Measurements from ENCODE around the gene CCDC142. TPM values are rescaled to one million over a fixed set of nuclear protein-coding genes. Genes with fewer than 3 reads are reported as not detected.

CCDC142 gene
- polyA plus RNA-seq, 1 of the 3 experiments (the other 2 are of a cell fraction): 8.7 TPM

DNA sequence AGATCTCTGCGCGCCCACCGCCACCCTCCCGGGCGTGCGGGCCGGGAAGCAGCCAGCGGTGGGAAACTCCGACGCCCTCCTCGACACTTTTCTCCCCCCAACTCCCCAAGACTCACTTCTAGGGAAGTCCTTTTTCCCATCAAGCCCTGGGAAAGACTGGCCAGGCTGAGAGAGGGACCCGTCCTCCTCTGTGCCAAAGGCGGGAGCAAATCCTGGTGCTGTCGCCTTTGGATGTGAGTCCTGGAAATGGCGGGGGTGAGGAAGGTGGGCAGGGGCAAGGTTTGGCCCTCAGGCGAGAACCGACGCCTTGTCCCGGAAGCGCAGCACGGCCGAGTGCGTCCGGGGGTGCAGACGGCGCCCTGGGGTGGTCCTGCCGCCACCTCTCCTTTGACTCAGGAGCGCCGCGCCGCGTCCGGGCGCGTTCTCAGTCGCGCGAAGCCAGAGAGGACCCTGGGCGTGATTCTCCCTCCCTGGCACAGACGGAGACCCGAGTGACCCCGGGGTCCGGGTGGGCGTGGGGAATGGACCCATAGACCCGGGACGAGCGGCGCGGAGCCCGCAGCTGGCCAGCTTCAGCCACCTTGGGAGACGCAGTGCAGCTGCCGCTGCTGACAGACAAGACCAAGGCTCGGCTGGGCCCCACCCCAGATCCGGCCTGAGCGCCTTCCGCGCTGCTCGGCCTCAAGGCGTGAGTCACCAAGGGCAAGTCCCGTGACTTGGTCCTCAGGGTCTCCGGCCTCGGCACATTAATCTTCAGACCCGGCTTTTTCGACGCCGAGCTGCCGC is 20.1 kb upstream of the CCDC142 start:
- no peak overlapping the region for H3K4me3 ChIP-seq (ENCODE audit: low read depth in 2 of 2, low read length in 1 of 2)
- H3F3A ChIP-seq (replicated peaks; ENCODE audit: insufficient read depth): peaks cover 11% of the 10 kb centered on the region
- POLR2A ChIA-PET: no interaction called here
- no peak overlapping the region; a peak in 1 of 4 replicates for H3K27ac ChIP-seq (ENCODE audit: low read depth in 2 of 2, low read length in 1 of 2)
- H3K79me2 ChIP-seq (ENCODE audit: insufficient read depth): peaks cover 17% of the 10 kb centered on the region; the same call in 1 of the 2 replicates
- WGBS (ENCODE audit: low lambda C conversion rate): 91% methylated on average over 47 of the region's 67 CpGs
- no peak overlapping the region for H3K9ac ChIP-seq
- no peak overlapping the region for H3K4me2 ChIP-seq
- no peaks in the 10 kb centered on the region for H4K20me1 ChIP-seq (ENCODE audit: insufficient read depth)
- TF ChIP-seq RAD21 (IDR thresholded peaks at IDR 0.05; ENCODE audit: low read length): no peak
- TF ChIP-seq CHD2 (IDR thresholded peaks at IDR 0.05; ENCODE audit: low read length, partially characterized antibody): no peak
- TF ChIP-seq POLR2AphosphoS5 (IDR thresholded peaks at IDR 0.05; ENCODE audit: low read depth, low read length): no peak
- TF ChIP-seq MEF2A (IDR thresholded peaks at IDR 0.05; ENCODE audit: borderline replicate concordance, low read depth): no peak
- TF ChIP-seq, protein P1, sequence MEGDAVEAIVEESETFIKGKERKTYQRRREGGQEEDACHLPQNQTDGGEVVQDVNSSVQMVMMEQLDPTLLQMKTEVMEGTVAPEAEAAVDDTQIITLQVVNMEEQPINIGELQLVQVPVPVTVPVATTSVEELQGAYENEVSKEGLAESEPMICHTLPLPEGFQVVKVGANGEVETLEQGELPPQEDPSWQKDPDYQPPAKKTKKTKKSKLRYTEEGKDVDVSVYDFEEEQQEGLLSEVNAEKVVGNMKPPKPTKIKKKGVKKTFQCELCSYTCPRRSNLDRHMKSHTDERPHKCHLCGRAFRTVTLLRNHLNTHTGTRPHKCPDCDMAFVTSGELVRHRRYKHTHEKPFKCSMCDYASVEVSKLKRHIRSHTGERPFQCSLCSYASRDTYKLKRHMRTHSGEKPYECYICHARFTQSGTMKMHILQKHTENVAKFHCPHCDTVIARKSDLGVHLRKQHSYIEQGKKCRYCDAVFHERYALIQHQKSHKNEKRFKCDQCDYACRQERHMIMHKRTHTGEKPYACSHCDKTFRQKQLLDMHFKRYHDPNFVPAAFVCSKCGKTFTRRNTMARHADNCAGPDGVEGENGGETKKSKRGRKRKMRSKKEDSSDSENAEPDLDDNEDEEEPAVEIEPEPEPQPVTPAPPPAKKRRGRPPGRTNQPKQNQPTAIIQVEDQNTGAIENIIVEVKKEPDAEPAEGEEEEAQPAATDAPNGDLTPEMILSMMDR (IDR thresholded peaks at IDR 0.05): no peak
- no peak for TF ChIP-seq TAF1 (IDR thresholded peaks at IDR 0.05; ENCODE audit: borderline replicate concordance, low read depth, low read length)
- TF ChIP-seq MXI1 (IDR thresholded peaks at IDR 0.05; ENCODE audit: low read depth, low read length): no peak
- no peak for TF ChIP-seq SIN3A (IDR thresholded peaks at IDR 0.05; ENCODE audit: borderline replicate concordance, low read depth, low read length)
- TF ChIP-seq EZH2phosphoT487 (IDR thresholded peaks at IDR 0.05; ENCODE audit: borderline replicate concordance, low read depth): no peak
- TF ChIP-seq, protein P2, sequence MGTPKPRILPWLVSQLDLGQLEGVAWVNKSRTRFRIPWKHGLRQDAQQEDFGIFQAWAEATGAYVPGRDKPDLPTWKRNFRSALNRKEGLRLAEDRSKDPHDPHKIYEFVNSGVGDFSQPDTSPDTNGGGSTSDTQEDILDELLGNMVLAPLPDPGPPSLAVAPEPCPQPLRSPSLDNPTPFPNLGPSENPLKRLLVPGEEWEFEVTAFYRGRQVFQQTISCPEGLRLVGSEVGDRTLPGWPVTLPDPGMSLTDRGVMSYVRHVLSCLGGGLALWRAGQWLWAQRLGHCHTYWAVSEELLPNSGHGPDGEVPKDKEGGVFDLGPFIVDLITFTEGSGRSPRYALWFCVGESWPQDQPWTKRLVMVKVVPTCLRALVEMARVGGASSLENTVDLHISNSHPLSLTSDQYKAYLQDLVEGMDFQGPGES (IDR thresholded peaks at IDR 0.05; ENCODE audit: low read depth, low read length): no peak
- TF ChIP-seq RFX5 (IDR thresholded peaks at IDR 0.05; ENCODE audit: low read length): no peak
- no peak for TF ChIP-seq NRF1 (IDR thresholded peaks at IDR 0.05; ENCODE audit: low read depth, low read length)
- no peak for TF ChIP-seq FOXM1 (IDR thresholded peaks at IDR 0.05; ENCODE audit: low read depth)
- no peak for TF ChIP-seq FOXJ3 (CRISPR knock-in tag; IDR thresholded peaks at IDR 0.05)
- no peak for TF ChIP-seq FOSL2 (IDR thresholded peaks at IDR 0.05; ENCODE audit: borderline replicate concordance, low read depth)
- TF ChIP-seq, protein P3, sequence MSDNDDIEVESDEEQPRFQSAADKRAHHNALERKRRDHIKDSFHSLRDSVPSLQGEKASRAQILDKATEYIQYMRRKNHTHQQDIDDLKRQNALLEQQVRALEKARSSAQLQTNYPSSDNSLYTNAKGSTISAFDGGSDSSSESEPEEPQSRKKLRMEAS (IDR thresholded peaks at IDR 0.05; ENCODE audit: low read depth): no peak
- TF ChIP-seq SMC3 (IDR thresholded peaks at IDR 0.05; ENCODE audit: low read depth, low read length): no peak
- TF ChIP-seq TEAD4 (IDR thresholded peaks at IDR 0.05; ENCODE audit: borderline replicate concordance, insufficient read depth): no peak
- TF ChIP-seq, protein P4, sequence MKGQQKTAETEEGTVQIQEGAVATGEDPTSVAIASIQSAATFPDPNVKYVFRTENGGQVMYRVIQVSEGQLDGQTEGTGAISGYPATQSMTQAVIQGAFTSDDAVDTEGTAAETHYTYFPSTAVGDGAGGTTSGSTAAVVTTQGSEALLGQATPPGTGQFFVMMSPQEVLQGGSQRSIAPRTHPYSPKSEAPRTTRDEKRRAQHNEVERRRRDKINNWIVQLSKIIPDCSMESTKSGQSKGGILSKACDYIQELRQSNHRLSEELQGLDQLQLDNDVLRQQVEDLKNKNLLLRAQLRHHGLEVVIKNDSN (IDR thresholded peaks at IDR 0.05; ENCODE audit: borderline replicate concordance, low read depth): no peak
- DNase-seq: peak; percentile 30
- H3K4me1 ChIP-seq (ENCODE audit: control insufficient read depth in 1 of 2, insufficient read depth in 2 of 2, low read depth in 1 of 2, low read length in 1 of 2): peaks cover 12 to 37% of the 10 kb centered on the region in 2 experiments; a peak in 2 of 4 replicates
- no peaks in the 10 kb centered on the region for H3K27me3 ChIP-seq (ENCODE audit: insufficient read depth)
- H3K9me2 ChIP-seq: no peaks in the 10 kb centered on the region
- CTCF ChIA-PET: interaction anchor here (1.0 to 7.5 kb wide), 4 partner anchors 10 to 88 kb away, joined by 3 to 56 read pairs (median 7); partner anchors contain the start of genes CCDC142 and TTC31
- H2AFZ ChIP-seq (ENCODE audit: low read depth): no peak overlapping the region
- H3K9me3 ChIP-seq: no peaks in the 10 kb centered on the region
- peaks cover 15 to 20% of the 10 kb centered on the region in 2 experiments for H3K36me3 ChIP-seq (replicated peaks in 1 of 2; ENCODE audit: control insufficient read depth in 1 of 2, insufficient read depth in 2 of 2, low read length in 1 of 2)

Data from SK-N-SH (cell line).